RWPE2 (cell line): ENCODE results near the gene ANTXRL.
A peak's percentile ranks its signal among the peaks of the same experiment; 100 is the strongest.
"Not testable (repeated sequence)": the region's sequence is repeated elsewhere in the genome, so short reads cannot be mapped to it uniquely, and the experiment has no call there.

Experiments used
- ATAC-seq: fragments of 200-7000 bp; cut with Tn5 transposase; 3 replicates; pipeline ENCODE4 v1.9.1; 2021; ENCODE audit warnings: low read depth
- DNase-seq: peaks from one replicate; pipeline ENCODE4 v3.0.0-alpha.2; 2020; ENCODE audit warnings: low spot score
- H3K27ac ChIP-seq: fragments of 450-650 bp; 2 replicates; pipeline ENCODE4 v1.5.1; 2017; ENCODE audit warnings: mild to moderate bottlenecking; ENCODE audit not compliant: poor library complexity, severe bottlenecking
- H3K27me3 ChIP-seq: fragments of 250-450 bp; sonication (Bioruptor Pico); 2 replicates; pipeline ENCODE4 v1.5.1; 2021; ENCODE audit warnings: mild to moderate bottlenecking, moderate library complexity; ENCODE audit not compliant: insufficient read depth, poor library complexity, severe bottlenecking
- H3K36me3 ChIP-seq: fragments of 250-450 bp; sonication (Bioruptor Pico); 2 replicates; pipeline ENCODE4 v1.5.1; 2020; ENCODE audit warnings: low read depth, mild to moderate bottlenecking, moderate library complexity
- H3K4me1 ChIP-seq: fragments of 250-450 bp; sonication (Bioruptor Pico); 2 replicates; pipeline ENCODE4 v1.5.1; 2021; ENCODE audit warnings: mild to moderate bottlenecking, moderate library complexity; ENCODE audit not compliant: insufficient read depth, poor library complexity, severe bottlenecking
- H3K4me3 ChIP-seq: fragments of 250-450 bp; sonication (Bioruptor Pico); 2 replicates; pipeline ENCODE4 v1.5.1; 2021; ENCODE audit warnings: mild to moderate bottlenecking, moderate library complexity; ENCODE audit not compliant: severe bottlenecking
- H3K9me3 ChIP-seq: fragments of 250-450 bp; sonication (Bioruptor Pico); 2 replicates; pipeline ENCODE4 v1.5.1; 2021; ENCODE audit warnings: mild to moderate bottlenecking, moderate library complexity; ENCODE audit not compliant: severe bottlenecking
- TF ChIP-seq, protein P1 (sequence below): fragments of 450-650 bp; IDR thresholded peaks from one replicate; pipeline ENCODE4 v1.5.1; 2017; ENCODE audit warnings: mild to moderate bottlenecking, moderate library complexity; ENCODE audit not compliant: poor library complexity, severe bottlenecking

ANTXRL gene

GRCh38 chr10:46294641-46295220, 7.9 kb downstream of the ANTXRL start:
- H3K36me3 ChIP-seq = no peaks in the 10 kb centered on the region
- DNase-seq (peak; percentile 35), ATAC-seq (no peak)
- no peak overlapping the region for H3K4me3 ChIP-seq
- H3K9me3 ChIP-seq = no peaks in the 10 kb centered on the region
- no peak overlapping the region for H3K27ac ChIP-seq
- TF ChIP-seq, protein P1, sequence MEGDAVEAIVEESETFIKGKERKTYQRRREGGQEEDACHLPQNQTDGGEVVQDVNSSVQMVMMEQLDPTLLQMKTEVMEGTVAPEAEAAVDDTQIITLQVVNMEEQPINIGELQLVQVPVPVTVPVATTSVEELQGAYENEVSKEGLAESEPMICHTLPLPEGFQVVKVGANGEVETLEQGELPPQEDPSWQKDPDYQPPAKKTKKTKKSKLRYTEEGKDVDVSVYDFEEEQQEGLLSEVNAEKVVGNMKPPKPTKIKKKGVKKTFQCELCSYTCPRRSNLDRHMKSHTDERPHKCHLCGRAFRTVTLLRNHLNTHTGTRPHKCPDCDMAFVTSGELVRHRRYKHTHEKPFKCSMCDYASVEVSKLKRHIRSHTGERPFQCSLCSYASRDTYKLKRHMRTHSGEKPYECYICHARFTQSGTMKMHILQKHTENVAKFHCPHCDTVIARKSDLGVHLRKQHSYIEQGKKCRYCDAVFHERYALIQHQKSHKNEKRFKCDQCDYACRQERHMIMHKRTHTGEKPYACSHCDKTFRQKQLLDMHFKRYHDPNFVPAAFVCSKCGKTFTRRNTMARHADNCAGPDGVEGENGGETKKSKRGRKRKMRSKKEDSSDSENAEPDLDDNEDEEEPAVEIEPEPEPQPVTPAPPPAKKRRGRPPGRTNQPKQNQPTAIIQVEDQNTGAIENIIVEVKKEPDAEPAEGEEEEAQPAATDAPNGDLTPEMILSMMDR = no peak
- H3K27me3 ChIP-seq = no peaks in the 10 kb centered on the region
- H3K4me1 ChIP-seq = no peaks in the 10 kb centered on the region

DNA sequence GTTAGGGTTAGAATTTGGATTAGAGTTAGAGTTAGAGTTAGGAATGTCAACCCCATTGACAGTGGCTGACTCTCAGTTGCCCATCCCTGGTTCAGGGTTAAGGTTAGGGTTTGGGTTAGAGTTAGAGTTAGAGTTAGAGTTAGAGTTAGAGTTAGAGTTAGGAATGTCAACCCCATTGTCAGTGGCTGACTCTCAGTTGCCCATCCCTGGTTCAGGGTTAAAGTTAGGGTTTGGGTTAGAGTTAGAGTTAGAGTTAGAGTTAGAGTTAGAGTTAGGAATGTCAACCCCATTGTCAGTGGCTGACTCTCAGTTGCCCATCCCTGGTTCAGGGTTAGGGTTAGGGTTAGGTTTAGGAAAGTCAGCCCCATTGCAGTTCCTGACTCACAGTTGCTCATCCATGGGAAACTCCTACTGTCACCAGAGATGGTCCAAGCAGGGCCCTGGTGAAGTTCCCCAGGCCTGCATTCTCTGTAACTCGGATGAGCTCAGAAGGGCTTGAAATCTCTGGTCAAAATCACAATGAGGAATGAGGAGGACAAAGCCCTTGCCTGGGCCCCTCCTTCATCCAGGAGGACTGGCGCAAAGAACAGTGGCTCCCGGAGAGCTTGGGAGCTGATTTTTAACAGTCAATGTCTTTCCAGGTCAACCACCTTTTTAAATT, 8.7 kb downstream of the ANTXRL start:
- not testable (repeated sequence) for H3K4me1 ChIP-seq, H3K27me3 ChIP-seq, ATAC-seq, H3K36me3 ChIP-seq, H3K9me3 ChIP-seq, DNase-seq, H3K4me3 ChIP-seq, H3K27ac ChIP-seq

DNA sequence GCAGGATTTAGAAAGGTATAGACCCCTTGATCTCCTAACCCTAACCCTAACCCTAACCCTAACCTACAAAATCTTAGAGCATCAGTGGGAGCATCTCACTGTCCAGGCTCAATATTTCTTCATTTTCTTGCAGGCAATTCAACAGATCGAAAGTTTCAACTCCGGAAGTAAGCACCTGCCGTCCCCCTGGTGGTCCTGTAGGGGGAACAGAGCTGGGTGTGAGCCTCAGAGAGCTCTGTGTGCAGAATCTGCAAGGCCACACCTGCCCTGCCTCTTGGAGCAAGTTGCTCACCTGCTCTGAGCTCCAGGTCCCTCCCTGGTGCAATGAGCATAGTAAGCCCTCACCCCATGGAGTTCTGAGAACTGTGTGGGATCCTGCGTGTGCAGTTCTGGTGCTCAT, 9.3 kb downstream of the ANTXRL start:
- not testable (repeated sequence) for ATAC-seq, H3K27ac ChIP-seq, H3K9me3 ChIP-seq, H3K4me1 ChIP-seq, H3K4me3 ChIP-seq, H3K27me3 ChIP-seq, H3K36me3 ChIP-seq, DNase-seq

GRCh38 chr10:46296641-46297141, 9.9 kb downstream of the ANTXRL start:
- no peak overlapping the region for H3K27ac ChIP-seq
- H3K4me3 ChIP-seq = no peak overlapping the region
- H3K27me3 ChIP-seq = no peaks in the 10 kb centered on the region
- no peaks in the 10 kb centered on the region for H3K4me1 ChIP-seq
- H3K9me3 ChIP-seq = no peaks in the 10 kb centered on the region
- TF ChIP-seq, protein P1 = no peak
- DNase-seq = peak; percentile 56
- ATAC-seq = no peak
- H3K36me3 ChIP-seq = no peaks in the 10 kb centered on the region

DNA sequence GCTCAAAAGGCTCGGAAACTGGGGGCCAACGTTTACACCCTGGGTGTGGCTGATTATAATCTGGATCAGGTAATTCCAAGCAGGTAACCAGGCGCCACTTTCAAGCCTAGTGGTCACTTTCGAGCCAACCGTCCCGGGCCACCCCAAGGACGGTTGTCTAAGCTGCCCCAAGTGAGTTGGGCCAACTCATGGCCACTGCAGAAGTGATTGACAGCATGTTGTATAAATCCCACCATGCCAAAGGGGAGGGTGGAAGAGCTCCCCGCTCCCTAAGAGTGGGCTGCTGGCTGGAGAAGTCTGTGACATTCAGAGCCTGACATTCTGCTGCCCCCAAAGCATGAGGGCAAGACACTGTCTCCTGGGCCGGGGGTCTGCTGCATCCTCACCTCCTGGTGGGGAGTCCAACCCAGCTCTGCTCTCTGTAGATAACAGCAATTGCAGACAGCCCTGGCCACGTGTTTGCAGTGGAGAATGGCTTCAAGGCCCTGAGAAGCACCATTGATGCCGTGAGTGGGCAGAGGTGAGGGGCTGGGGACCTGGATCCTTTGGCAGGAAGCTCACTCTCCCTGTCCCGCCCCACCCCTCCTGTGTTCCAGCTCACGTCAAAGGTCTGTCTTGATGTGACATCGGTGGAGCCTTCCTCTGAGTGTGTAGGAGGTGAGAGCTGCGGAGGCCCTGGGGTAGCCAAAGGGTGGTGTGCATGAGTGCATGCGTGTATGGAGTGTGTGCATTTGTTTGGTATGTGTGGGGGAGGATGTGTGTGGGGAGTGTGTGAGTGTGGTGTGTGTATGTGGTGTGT, 10.8 kb downstream of the ANTXRL start:
- Histone ChIP-seq H3K27me3 (no peaks in the 10 kb centered on the region), H3K4me1 (no peaks in the 10 kb centered on the region), H3K9me3 (no peaks in the 10 kb centered on the region), H3K4me3 (no peak overlapping the region), H3K36me3 (no peaks in the 10 kb centered on the region), H3K27ac (no peak overlapping the region)
- TF ChIP-seq, protein P1 = no peak
- DNase-seq = no peak
- no peak for ATAC-seq
